Measurements from ENCODE around the gene EXOSC5. TPM values are rescaled to one million over a fixed set of nuclear protein-coding genes. Genes with fewer than 3 reads are reported as not detected.
A peak's percentile ranks its signal among the peaks of the same experiment; 100 is the strongest.

The EXOSC5 gene
- total and polyA plus RNA-seq, 2 of the 13 experiments (the other 11 are each of a cell fraction or from before 2014, with no cell fraction given) = 24.1 to 26.5 TPM

DNA sequence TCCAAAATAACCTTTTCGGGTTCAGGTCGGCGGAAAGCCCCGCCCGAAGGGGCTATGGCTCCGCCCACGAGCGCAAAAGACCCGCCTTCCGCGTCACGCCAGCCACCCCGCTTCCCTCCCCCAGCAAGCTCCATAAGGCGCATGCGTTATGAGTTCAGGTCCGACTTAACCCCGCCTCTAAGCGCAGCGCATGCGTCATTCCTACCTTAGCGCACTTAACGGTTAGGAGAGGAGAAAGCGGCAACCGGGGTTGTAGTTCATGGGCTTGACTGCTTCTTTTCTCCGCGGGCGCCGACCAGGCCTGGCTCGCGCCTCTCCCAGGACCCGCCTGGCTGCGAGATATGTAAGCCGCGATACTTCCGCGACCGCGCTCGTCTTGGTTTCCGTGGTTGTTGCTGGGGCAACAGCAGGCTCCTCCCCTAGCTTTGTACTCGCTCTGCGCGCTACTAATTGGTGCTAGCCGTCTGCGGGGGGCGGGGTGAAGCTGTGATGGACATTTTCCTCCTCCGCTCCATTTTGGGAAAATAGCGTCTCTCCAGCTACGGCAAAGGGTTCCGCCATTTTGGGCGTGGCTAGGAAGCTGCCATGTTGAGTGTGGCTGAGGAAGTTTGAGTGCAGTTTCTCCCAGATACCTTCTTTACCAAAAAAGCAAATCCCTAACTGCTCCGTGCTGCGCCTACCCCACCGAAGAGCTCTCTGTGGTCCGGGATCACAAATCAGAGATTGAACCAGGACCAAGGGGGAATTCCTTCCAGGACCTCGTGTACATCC lies 33.2 kb downstream of the EXOSC5 start, which contains the start of gene B9D2 (continued):
- TF ChIP-seq ZNF124 (CRISPR knock-in tag; IDR thresholded peaks at IDR 0.05) (peak; percentile 35; the same call in 1 of the 2 replicates), GATAD1 (CRISPR knock-in tag; IDR thresholded peaks at IDR 0.05) (peak; percentile 46; the same call in 1 of the 2 replicates), ZNF619 (CRISPR knock-in tag; IDR thresholded peaks at IDR 0.05) (peak; percentile 91; the same call in 1 of the 2 replicates), DR1 (CRISPR knock-in tag; IDR thresholded peaks at IDR 0.05) (0 out of 2 replicates have a peak, but pooled peaks have one; percentile 22), ZNF607 (CRISPR knock-in tag; IDR thresholded peaks at IDR 0.05; ENCODE audit: borderline replicate concordance) (0 out of 2 replicates have a peak, but pooled peaks have one; percentile 63), SRF (IDR thresholded peaks at IDR 0.05; ENCODE audit: low read depth, low read length) (peak; percentile 66), SMYD3 (CRISPR knock-in tag; IDR thresholded peaks at IDR 0.05) (no peak), MEIS1 (CRISPR knock-in tag; IDR thresholded peaks at IDR 0.05; ENCODE audit: borderline replicate concordance) (no peak), RFXAP (CRISPR knock-in tag; IDR thresholded peaks at IDR 0.05; ENCODE audit: borderline replicate concordance) (no peak; the same call in 1 of the 2 replicates), ZKSCAN8 (CRISPR knock-in tag; IDR thresholded peaks at IDR 0.05; ENCODE audit: borderline replicate concordance) (no peak), ELF1 (CRISPR knock-in tag; IDR thresholded peaks at IDR 0.05) (peak; percentile 67), POLR2G (IDR thresholded peaks at IDR 0.05; ENCODE audit: low read depth, low read length) (peak; percentile 81), KLF6 (CRISPR knock-in tag; IDR thresholded peaks at IDR 0.05) (no peak; the same call in 1 of the 2 replicates), STAT5B (CRISPR knock-in tag; IDR thresholded peaks at IDR 0.05) (no peak), ZNF205 (CRISPR knock-in tag; IDR thresholded peaks at IDR 0.05) (0 out of 2 replicates have a peak, but pooled peaks have one; percentile 20), EHMT2 (IDR thresholded peaks at IDR 0.05; ENCODE audit: borderline replicate concordance, low read depth, low read length) (no peak), ERF (CRISPR knock-in tag; IDR thresholded peaks at IDR 0.05) (peak; percentile 30; the same call in 1 of the 2 replicates)
- TF ChIP-seq, protein P1, sequence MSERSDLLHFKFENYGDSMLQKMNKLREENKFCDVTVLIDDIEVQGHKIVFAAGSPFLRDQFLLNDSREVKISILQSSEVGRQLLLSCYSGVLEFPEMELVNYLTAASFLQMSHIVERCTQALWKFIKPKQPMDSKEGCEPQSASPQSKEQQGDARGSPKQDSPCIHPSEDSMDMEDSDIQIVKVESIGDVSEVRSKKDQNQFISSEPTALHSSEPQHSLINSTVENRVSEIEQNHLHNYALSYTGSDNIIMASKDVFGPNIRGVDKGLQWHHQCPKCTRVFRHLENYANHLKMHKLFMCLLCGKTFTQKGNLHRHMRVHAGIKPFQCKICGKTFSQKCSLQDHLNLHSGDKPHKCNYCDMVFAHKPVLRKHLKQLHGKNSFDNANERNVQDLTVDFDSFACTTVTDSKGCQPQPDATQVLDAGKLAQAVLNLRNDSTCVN (CRISPR knock-in tag; IDR thresholded peaks at IDR 0.05; ENCODE audit: borderline replicate concordance) = peak; percentile 34; the same call in 1 of the 2 replicates
- TF ChIP-seq, protein P2, sequence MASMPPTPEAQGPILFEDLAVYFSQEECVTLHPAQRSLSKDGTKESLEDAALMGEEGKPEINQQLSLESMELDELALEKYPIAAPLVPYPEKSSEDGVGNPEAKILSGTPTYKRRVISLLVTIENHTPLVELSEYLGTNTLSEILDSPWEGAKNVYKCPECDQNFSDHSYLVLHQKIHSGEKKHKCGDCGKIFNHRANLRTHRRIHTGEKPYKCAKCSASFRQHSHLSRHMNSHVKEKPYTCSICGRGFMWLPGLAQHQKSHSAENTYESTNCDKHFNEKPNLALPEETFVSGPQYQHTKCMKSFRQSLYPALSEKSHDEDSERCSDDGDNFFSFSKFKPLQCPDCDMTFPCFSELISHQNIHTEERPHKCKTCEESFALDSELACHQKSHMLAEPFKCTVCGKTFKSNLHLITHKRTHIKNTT (CRISPR knock-in tag; IDR thresholded peaks at IDR 0.05) = no peak
- TF ChIP-seq, protein P3, sequence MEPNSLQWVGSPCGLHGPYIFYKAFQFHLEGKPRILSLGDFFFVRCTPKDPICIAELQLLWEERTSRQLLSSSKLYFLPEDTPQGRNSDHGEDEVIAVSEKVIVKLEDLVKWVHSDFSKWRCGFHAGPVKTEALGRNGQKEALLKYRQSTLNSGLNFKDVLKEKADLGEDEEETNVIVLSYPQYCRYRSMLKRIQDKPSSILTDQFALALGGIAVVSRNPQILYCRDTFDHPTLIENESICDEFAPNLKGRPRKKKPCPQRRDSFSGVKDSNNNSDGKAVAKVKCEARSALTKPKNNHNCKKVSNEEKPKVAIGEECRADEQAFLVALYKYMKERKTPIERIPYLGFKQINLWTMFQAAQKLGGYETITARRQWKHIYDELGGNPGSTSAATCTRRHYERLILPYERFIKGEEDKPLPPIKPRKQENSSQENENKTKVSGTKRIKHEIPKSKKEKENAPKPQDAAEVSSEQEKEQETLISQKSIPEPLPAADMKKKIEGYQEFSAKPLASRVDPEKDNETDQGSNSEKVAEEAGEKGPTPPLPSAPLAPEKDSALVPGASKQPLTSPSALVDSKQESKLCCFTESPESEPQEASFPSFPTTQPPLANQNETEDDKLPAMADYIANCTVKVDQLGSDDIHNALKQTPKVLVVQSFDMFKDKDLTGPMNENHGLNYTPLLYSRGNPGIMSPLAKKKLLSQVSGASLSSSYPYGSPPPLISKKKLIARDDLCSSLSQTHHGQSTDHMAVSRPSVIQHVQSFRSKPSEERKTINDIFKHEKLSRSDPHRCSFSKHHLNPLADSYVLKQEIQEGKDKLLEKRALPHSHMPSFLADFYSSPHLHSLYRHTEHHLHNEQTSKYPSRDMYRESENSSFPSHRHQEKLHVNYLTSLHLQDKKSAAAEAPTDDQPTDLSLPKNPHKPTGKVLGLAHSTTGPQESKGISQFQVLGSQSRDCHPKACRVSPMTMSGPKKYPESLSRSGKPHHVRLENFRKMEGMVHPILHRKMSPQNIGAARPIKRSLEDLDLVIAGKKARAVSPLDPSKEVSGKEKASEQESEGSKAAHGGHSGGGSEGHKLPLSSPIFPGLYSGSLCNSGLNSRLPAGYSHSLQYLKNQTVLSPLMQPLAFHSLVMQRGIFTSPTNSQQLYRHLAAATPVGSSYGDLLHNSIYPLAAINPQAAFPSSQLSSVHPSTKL (CRISPR knock-in tag; IDR thresholded peaks at IDR 0.05) = peak; percentile 23; the same call in 1 of the 2 replicates
- TF ChIP-seq, protein P4, sequence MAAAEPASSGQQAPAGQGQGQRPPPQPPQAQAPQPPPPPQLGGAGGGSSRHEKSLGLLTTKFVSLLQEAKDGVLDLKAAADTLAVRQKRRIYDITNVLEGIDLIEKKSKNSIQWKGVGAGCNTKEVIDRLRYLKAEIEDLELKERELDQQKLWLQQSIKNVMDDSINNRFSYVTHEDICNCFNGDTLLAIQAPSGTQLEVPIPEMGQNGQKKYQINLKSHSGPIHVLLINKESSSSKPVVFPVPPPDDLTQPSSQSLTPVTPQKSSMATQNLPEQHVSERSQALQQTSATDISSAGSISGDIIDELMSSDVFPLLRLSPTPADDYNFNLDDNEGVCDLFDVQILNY (CRISPR knock-in tag; conservative IDR thresholded peaks at IDR 0.05) = no peak
